Jurkat, Clone E6-1 (cell line): ENCODE measurements around the gene DGKG.

Source experiments
- DNase-seq: peaks from one replicate; pipeline ENCODE4 v3.0.0-alpha.2; 2011; ENCODE audit warnings: low read depth, low spot score
- H3K4me3 ChIP-seq: 2 replicates; pipeline ENCODE4 v1.5.1; 2011; ENCODE audit warnings: mild to moderate bottlenecking, low read length, control low read depth, moderate library complexity

The DGKG gene

GRCh38 chr3:186108941-186109865 is 252.8 kb downstream of the DGKG start, which contains the start of gene ETV5:
TSS of gene ETV5 (minus strand) at chr3:186109089. CDS start at chr3:186105868, 3,221 bp downstream.
- peak within 1 kb of the TSS; percentile 57 for H3K4me3 ChIP-seq
- DNase-seq: peak; percentile 98

- peak overlapping the region; percentile 57 for H3K4me3 ChIP-seq
- DNase-seq: peak; percentile 30
Observed at GRCh38 chr3:186108106-186108940, 253.7 kb downstream of the DGKG start.

- peak; percentile 65 for DNase-seq
- H3K4me3 ChIP-seq: peak overlapping the region; percentile 57
Observed at GRCh38 chr3:186107215-186108105, 254.6 kb downstream of the DGKG start.

GRCh38 chr3:186105543-186105942 is 256.5 kb downstream of the DGKG start:
- no peak overlapping the region for H3K4me3 ChIP-seq
- DNase-seq: no peak

GRCh38 chr3:186102687-186103086 is 259.3 kb downstream of the DGKG start:
- no peak for DNase-seq
- no peak overlapping the region for H3K4me3 ChIP-seq

- H3K4me3 ChIP-seq: no peak overlapping the region
- no peak for DNase-seq
Observed at GRCh38 chr3:186100398-186100797, 261.6 kb downstream of the DGKG start.

GRCh38 chr3:186099178-186099577 is 262.9 kb downstream of the DGKG start:
- DNase-seq: no peak
- H3K4me3 ChIP-seq: no peak overlapping the region

- no peak overlapping the region for H3K4me3 ChIP-seq
- no peak for DNase-seq
Observed at GRCh38 chr3:186098740-186099139, 263.3 kb downstream of the DGKG start.

- no peak overlapping the region for H3K4me3 ChIP-seq
- DNase-seq: no peak
Observed at GRCh38 chr3:186097663-186098451, 264.2 kb downstream of the DGKG start.

- H3K4me3 ChIP-seq: no peak overlapping the region
Observed at GRCh38 chr3:186097317-186097662, 264.7 kb downstream of the DGKG start.

More at GRCh38 chr3:186097317-186097662, 264.7 kb downstream of the DGKG start:
- DNase-seq: no peak
